H9 (cell line): ENCODE measurements around the gene NRG3. TPM values are rescaled to one million over a fixed set of nuclear protein-coding genes. Genes with fewer than 3 reads are reported as not detected.

Experiments
- DNase-seq: peaks from one replicate; pipeline ENCODE4 v3.0.0-alpha.2; 2017
- H2AFZ ChIP-seq: one replicate; pipeline ENCODE4 v1.6.1; 2013; ENCODE audit warnings: mild to moderate bottlenecking, low read length, control low read depth, moderate library complexity
- H2AK5ac ChIP-seq: 2 replicates; pipeline ENCODE4 v1.6.1; 2013; ENCODE audit warnings: low read length, control low read depth, mixed read lengths; ENCODE audit not compliant: insufficient read length
- H2BK120ac ChIP-seq: one replicate; pipeline ENCODE4 v1.6.1; 2013; ENCODE audit warnings: low read depth, mild to moderate bottlenecking, low read length, control low read depth, inconsistent platforms; ENCODE audit not compliant: poor library complexity, severe bottlenecking
- H2BK12ac ChIP-seq: 2 replicates; pipeline ENCODE4 v1.6.1; 2013; ENCODE audit warnings: low read length, control low read depth, mixed read lengths, low read depth; ENCODE audit not compliant: insufficient read length
- H2BK15ac ChIP-seq: 2 replicates; pipeline ENCODE4 v1.6.1; 2013; ENCODE audit warnings: low read depth, low read length, control low read depth
- H2BK20ac ChIP-seq: one replicate; pipeline ENCODE4 v1.6.1; 2013; ENCODE audit warnings: low read depth, mild to moderate bottlenecking, low read length, control low read depth, inconsistent platforms; ENCODE audit not compliant: poor library complexity, severe bottlenecking
- H2BK5ac ChIP-seq: 2 replicates; pipeline ENCODE4 v1.6.1; 2013; ENCODE audit warnings: low read length, control low read depth, mixed read lengths; ENCODE audit not compliant: insufficient read length
- H3K14ac ChIP-seq: 2 replicates; pipeline ENCODE4 v1.6.1; 2013; ENCODE audit warnings: low read length, control low read depth; ENCODE audit not compliant: insufficient read depth
- H3K18ac ChIP-seq: 2 replicates; pipeline ENCODE4 v1.6.1; 2013; ENCODE audit warnings: low read depth, mild to moderate bottlenecking, mixed read lengths, low read length, control low read depth; ENCODE audit not compliant: insufficient read length
- H3K23ac ChIP-seq: 2 replicates; pipeline ENCODE4 v1.6.1; 2013; ENCODE audit warnings: low read length, control low read depth, mixed read lengths, low read depth; ENCODE audit not compliant: insufficient read length
- H3K23me2 ChIP-seq: 2 replicates; pipeline ENCODE4 v1.6.1; 2013; ENCODE audit warnings: low read depth, mild to moderate bottlenecking, mixed read lengths, low read length, control low read depth; ENCODE audit not compliant: insufficient read length, poor library complexity, severe bottlenecking
- H3K27ac ChIP-seq: 2 replicates; pipeline ENCODE4 v1.5.1; 2013; ENCODE audit warnings: low read length, control low read depth, mixed read lengths, low read depth; ENCODE audit not compliant: insufficient read length
- H3K27me3 ChIP-seq: 2 replicates; pipeline ENCODE4 v1.6.1; 2013; ENCODE audit warnings: low read length, control low read depth, inconsistent platforms; ENCODE audit not compliant: insufficient read depth
- H3K4ac ChIP-seq: 2 replicates; pipeline ENCODE4 v1.6.1; 2013; ENCODE audit warnings: low read depth, mild to moderate bottlenecking, control low read depth, inconsistent platforms, low read length, moderate library complexity
- H3K4me1 ChIP-seq: 2 replicates; pipeline ENCODE4 v1.6.1; 2013; ENCODE audit warnings: low read length, control low read depth, inconsistent platforms; ENCODE audit not compliant: insufficient read depth
- H3K4me2 ChIP-seq: 2 replicates; pipeline ENCODE4 v1.6.1; 2013; ENCODE audit warnings: low read length, control low read depth, mixed read lengths; ENCODE audit not compliant: insufficient read length, insufficient read depth
- H3K56ac ChIP-seq: 2 replicates; pipeline ENCODE4 v1.6.1; 2013; ENCODE audit warnings: low read depth, mild to moderate bottlenecking, mixed read lengths, low read length, control low read depth; ENCODE audit not compliant: insufficient read length
- H3K79me1 ChIP-seq: 2 replicates; pipeline ENCODE4 v1.6.1; 2013; ENCODE audit warnings: low read depth, mild to moderate bottlenecking, moderate library complexity, low read length, control low read depth, inconsistent platforms; ENCODE audit not compliant: insufficient read depth, poor library complexity, severe bottlenecking
- H3K79me2 ChIP-seq: 2 replicates; pipeline ENCODE4 v1.6.1; 2013; ENCODE audit warnings: low read length, control low read depth, inconsistent platforms; ENCODE audit not compliant: insufficient read depth
- H3K9ac ChIP-seq: 2 replicates; pipeline ENCODE4 v1.6.1; 2013; ENCODE audit warnings: low read length, control low read depth, mixed read lengths; ENCODE audit not compliant: insufficient read length; ENCODE audit errors: extremely low read depth
- H3K9me3 ChIP-seq: one replicate; pipeline ENCODE4 v1.6.1; 2013; ENCODE audit warnings: low read depth, low read length, inconsistent platforms; ENCODE audit not compliant: control insufficient read depth
- H3T11ph ChIP-seq: one replicate; pipeline ENCODE4 v1.6.1; 2013; ENCODE audit warnings: mild to moderate bottlenecking, low read length, control low read depth, inconsistent platforms
- H4K20me1 ChIP-seq: one replicate; pipeline ENCODE4 v1.6.1; 2013; ENCODE audit not compliant: control insufficient read depth, insufficient read length, insufficient read depth
- H4K5ac ChIP-seq: 2 replicates; pipeline ENCODE4 v1.6.1; 2013; ENCODE audit warnings: low read depth, mild to moderate bottlenecking, mixed read lengths, low read length, control low read depth; ENCODE audit not compliant: insufficient read length
- H4K8ac ChIP-seq: replicated peaks from 2 replicates; pipeline ENCODE4 v1.6.1; 2013; ENCODE audit warnings: low read length, control low read depth, mixed read lengths, low read depth; ENCODE audit not compliant: insufficient read length
- H4K91ac ChIP-seq: 2 replicates; pipeline ENCODE4 v1.6.1; 2013; ENCODE audit warnings: low read depth, mild to moderate bottlenecking, moderate library complexity, mixed read lengths, low read length, control low read depth; ENCODE audit not compliant: insufficient read length
- H3K27ac Mint-ChIP-seq, 3 experiments: 2 replicates in 2 of 3; 3 replicates in 1 of 3; pipeline ENCODE4 v1.8.0; 2020 to 2021; ENCODE audit warnings: mixed read lengths in 3 of 3, mild to moderate bottlenecking in 1 of 3, moderate library complexity in 1 of 3
- H3K27me3 Mint-ChIP-seq: 2 replicates; pipeline ENCODE4 v1.8.0; 2021; ENCODE audit warnings: low read depth, mild to moderate bottlenecking, moderate library complexity, mixed read lengths
- H3K36me3 Mint-ChIP-seq, 3 experiments: 2 replicates in 2 of 3; 3 replicates in 1 of 3; pipeline ENCODE4 v1.8.0; 2020 to 2021; ENCODE audit warnings: low read depth in 3 of 3, mixed read lengths in 3 of 3; ENCODE audit not compliant: insufficient read depth in 1 of 3
- H3K4me1 Mint-ChIP-seq, 2 experiments: 2 replicates each; pipeline ENCODE4 v1.8.0; 2020; ENCODE audit warnings: mixed read lengths in 2 of 2
- H3K4me3 Mint-ChIP-seq, 2 experiments: 2 replicates in 1 of 2; 3 replicates in 1 of 2; pipeline ENCODE4 v1.8.0; 2020 to 2021; ENCODE audit warnings: mild to moderate bottlenecking in 2 of 2, mixed read lengths in 2 of 2, moderate library complexity in 1 of 2
- H3K9me3 Mint-ChIP-seq, 2 experiments: 2 replicates in 1 of 2; 3 replicates in 1 of 2; pipeline ENCODE4 v1.8.0; 2020; ENCODE audit warnings: mild to moderate bottlenecking in 2 of 2, mixed read lengths in 2 of 2, moderate library complexity in 1 of 2
- WGBS: extraction: QIAGEN DNeasy Blood & Tissue Kit; methylation state at CpG from one replicate; pipeline ENCODE4 v1.1.7; 2013; ENCODE audit warnings: missing lambda C conversion rate, low lambda C conversion rate, mixed read lengths; ENCODE audit not compliant: insufficient read length; ENCODE audit errors: extremely low coverage; 5-methylcytosine and 5-hydroxymethylcytosine counted together
- total RNA-seq: library from RNA; stranded (reverse); gene quantifications from 2 replicates; pipeline ENCODE4 v1.2.1, GENCODE V29; 2021
- TF ChIP-seq, protein P1 (sequence below): fragments of 200-600 bp; sonication (generic); conservative IDR thresholded peaks from 3 replicates; pipeline ENCODE4 v1.8.0; 2021; ENCODE audit warnings: antibody characterized with exemption, mild to moderate bottlenecking

NRG3 gene
- total RNA-seq, 1 experiment from 2014 or later: 1.6 TPM

DNA sequence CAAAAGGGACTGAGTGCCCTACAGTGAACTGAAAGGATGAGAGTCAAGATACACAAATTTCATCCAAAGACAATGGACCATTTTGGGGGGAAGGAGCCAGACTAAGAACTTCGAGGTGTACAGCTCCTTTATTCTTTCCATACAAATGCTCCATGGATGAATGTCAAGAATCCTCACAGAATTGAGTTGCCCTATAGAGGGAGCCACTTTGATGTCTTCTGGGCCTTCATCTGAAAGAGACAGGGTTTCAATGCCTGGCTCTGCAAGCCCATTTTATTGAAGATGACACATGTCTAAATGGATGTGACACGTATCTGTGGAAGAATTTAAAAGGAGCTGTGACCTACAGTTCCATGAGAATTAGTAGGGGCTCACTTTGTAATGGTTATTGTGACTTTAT lies 32.0 kb upstream of the NRG3 start:
- Histone ChIP-seq H3K27me3 (no peaks in the 10 kb centered on the region), H3K27ac (no peak overlapping the region), H2BK15ac (no peak overlapping the region), H3K79me2 (no peaks in the 10 kb centered on the region), H4K5ac (no peak overlapping the region), H2BK12ac (no peak overlapping the region), H3K9ac (no peak overlapping the region), H3K14ac (no peak overlapping the region), H2BK120ac (no peak overlapping the region), H4K8ac (no peak overlapping the region), H3K56ac (no peak overlapping the region), H2BK5ac (no peak overlapping the region), H4K20me1 (no peaks in the 10 kb centered on the region), H3K79me1 (no peaks in the 10 kb centered on the region), H3K4me1 (no peaks in the 10 kb centered on the region; the same call in 1 of the 2 replicates), H2AFZ (no peak overlapping the region), H3K23ac (no peak overlapping the region), H3T11ph (no peak overlapping the region), H3K23me2 (no peaks in the 10 kb centered on the region), H2AK5ac (no peak overlapping the region), H4K91ac (no peak overlapping the region), H3K4me2 (no peak overlapping the region), H3K9me3 (no peaks in the 10 kb centered on the region), H3K4ac (no peak overlapping the region), H2BK20ac (no peak overlapping the region), H3K18ac (no peak overlapping the region)
- Mint-ChIP-seq H3K4me3 (no peak overlapping the region), H3K36me3 (no peaks in the 10 kb centered on the region; a peak in 1 of 7 replicates), H3K27ac (no peak overlapping the region), H3K27me3 (peaks cover 14% of the 10 kb centered on the region), H3K4me1 (peaks cover 34 to 37% of the 10 kb centered on the region in 2 experiments), H3K9me3 (no peaks in the 10 kb centered on the region)
- TF ChIP-seq, protein P1, sequence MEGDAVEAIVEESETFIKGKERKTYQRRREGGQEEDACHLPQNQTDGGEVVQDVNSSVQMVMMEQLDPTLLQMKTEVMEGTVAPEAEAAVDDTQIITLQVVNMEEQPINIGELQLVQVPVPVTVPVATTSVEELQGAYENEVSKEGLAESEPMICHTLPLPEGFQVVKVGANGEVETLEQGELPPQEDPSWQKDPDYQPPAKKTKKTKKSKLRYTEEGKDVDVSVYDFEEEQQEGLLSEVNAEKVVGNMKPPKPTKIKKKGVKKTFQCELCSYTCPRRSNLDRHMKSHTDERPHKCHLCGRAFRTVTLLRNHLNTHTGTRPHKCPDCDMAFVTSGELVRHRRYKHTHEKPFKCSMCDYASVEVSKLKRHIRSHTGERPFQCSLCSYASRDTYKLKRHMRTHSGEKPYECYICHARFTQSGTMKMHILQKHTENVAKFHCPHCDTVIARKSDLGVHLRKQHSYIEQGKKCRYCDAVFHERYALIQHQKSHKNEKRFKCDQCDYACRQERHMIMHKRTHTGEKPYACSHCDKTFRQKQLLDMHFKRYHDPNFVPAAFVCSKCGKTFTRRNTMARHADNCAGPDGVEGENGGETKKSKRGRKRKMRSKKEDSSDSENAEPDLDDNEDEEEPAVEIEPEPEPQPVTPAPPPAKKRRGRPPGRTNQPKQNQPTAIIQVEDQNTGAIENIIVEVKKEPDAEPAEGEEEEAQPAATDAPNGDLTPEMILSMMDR: peak; percentile 59; the same call in 2 of the 3 replicates
- no peak for DNase-seq
- no CpG with 5 or more reads among the region's 2 CpGs for WGBS
